Stimulated activated CD4-positive, alpha-beta T cell treated with anti-CD3 and anti-CD28 coated beads, Interleukin-4, amount 100 ng/mL, for 48 hours (primary cell): ENCODE data around the gene MYD88.

ENCODE experiments used
- DNase-seq, 2 donors: peaks; one replicate each; pipeline ENCODE4 v3.0.0-alpha.2; 2020; ENCODE audit warnings: low read depth in 2 of 2

MYD88 gene

DNA sequence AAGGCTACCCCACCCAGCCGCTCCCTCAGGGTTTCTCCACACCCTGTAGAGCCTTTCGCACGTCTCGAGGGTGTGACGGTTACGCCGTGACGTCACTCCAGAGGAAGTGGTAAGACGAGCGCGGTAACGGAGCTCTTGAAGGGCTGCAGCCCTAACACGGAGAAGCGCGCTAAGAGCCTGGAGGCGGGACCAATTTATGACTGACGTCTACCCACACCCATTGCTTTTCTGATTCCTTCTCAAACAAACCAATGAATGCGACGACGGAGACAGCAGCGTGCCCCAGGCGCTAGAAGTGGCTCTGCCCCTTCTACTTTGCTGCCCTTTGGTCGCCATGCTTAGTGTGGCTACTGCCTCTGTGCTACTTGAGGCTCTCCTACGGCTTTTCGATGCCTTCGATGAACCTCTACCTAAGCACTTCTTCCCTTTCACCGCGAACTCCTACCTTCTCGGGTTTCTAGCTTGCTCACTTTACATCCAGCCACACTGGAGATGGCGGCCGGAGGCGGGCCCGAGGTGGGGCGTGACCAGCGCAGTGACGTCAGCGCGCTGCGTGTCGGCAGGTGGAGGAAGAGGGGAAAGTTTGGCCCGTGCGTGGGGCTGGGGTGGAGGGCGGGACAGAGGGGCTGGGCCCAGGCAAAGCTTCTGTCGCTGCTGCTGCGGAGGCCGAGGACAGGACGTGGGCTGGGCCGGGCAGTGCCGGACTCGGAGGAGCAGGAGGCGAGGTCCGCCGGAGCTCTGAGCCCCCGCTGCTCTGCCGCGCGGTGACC, 26.7 kb downstream of the MYD88 start, which contains the start of gene OXSR1:
TSS of gene OXSR1 (plus strand) at position 586 of the 770 bp plus-strand sequence. CDS start 340 bp downstream, outside the sequence.
- DNase-seq: peak; percentile 93

DNA sequence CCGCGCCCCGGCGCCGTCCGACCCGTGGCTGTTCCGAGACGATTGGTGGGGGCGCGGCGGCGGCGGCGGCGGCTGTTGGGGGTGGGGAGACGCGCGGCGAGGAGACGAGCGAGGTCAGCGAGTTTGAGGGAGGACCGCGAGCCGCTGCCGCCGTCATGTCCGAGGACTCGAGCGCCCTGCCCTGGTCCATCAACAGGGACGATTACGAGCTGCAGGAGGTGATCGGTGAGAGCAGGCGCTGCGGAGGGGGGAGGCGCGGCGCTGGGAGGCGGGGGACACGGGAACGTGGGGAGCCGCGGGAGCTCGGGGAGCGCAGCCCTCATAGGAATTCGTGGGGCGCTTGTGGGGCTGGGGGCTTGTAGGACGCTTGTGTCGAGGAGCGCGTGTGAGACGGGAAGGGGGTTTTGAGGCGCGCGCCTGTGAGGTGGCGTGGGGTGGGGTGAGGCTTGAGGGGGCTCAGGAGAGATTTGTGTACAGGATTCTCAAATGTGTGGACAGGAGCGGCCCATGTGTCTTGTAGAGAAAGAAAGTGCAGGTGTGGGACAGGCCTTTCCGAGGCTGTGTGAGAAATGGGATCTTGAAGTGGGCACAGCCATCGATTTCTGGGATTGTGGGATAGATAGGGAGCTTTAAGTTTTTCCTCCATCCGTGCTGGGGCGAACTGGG, 27.4 kb downstream of the MYD88 start:
- no peak for DNase-seq

GRCh38 chr3:38167591-38167990, 29.1 kb downstream of the MYD88 start:
- DNase-seq: no peak

DNA sequence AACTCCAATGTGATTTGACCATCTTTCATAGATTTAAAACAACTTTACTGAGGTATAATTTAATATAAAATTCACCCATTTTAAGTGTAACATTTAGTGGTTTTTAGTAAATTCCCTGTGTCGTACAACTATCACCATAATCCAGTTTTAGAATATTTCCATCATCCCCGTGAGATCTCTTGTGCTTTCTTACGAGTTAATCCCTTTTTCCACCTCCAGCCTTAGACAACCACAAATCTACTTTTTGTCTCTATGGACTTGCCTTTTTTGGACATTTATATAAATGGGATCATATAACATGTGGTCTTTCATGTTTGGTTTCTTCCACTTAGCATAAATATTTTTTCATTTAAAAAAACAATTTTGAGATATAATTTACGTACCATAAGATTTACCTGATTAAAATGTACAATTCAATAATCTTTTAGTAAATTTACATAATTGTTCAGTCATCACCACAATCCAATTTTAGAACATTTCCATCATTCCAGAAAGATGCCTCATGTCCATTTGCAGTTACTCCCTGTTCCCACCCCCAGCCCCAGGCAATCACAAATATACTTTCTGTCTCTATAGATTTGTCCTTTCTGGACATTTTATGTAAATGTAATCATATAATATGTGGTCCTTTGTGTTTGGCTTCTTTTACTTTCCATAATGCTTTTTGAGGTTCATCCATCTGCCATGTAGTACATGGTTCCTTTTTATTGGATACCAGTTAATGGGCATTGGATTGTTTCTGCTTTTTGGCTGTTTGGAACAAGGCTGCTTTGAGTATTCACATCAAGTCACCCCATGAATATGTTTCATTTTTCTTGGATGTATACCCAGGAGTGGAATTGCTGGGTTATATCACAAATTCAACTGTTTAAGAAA, 29.9 kb downstream of the MYD88 start:
- DNase-seq: no peak

DNA sequence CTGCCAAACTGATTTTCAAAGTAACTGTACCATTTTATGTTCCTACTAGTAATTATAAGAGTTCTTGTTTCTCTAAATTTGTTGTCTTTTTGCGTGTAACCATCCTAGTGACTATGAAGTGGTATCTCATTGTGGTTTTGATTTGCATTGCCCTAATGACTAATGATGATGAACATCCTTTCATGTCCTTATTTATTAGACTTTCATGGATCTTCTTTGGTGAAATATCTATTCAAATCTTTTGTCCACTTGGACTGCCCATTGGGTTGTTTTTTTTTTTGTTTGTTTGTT, 30.5 kb downstream of the MYD88 start:
- DNase-seq: no peak

GRCh38 chr3:38170722-38171121, 32.3 kb downstream of the MYD88 start:
- no peak for DNase-seq

- no peak for DNase-seq
Observed at GRCh38 chr3:38171622-38172021, 33.2 kb downstream of the MYD88 start.

DNA sequence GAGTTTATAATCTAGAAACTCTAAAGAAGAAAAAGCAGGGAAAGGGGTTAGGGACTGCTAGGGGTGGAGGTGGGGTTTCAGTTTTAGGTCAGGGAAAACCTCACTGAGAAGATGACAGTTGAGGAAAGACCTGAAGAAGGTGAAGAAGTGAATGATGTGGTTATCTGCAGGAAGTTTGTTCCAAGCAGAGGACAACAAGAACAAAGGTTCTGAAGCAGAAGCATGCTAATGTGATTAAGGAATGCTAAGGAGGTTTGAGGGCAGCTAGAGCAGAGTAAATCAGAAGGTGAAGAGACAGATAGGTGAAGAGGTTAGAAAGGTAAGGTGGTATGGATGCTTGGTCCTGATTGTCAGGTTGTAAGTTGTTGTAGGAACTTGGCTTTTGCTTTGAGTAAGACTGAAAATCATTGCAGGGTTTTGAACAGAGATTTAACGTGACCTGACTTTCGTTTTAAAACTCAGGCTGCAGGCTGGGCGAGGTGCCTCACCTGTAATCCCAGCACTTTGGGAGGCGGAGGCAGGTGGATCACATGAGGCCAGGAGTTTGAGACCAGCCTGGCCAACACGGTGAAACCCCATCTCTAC, 35.5 kb downstream of the MYD88 start:
- DNase-seq: no peak

GRCh38 chr3:38177181-38177580, 38.7 kb downstream of the MYD88 start:
- no peak for DNase-seq

- DNase-seq: no peak
Observed at GRCh38 chr3:38186781-38187180, 48.3 kb downstream of the MYD88 start.

GRCh38 chr3:38190481-38190881, 52.0 kb downstream of the MYD88 start:
- DNase-seq: no peak
